Measurements from ENCODE around the gene EDN3.

Gene EDN3

GRCh38 chr20:59374261-59374660, 73.8 kb downstream of the EDN3 start:
- FAIRE-seq (no peak), DNase-seq (ENCODE audit: insufficient read length, low spot score) (no peak)
- no peak for TF ChIP-seq SPI1 (IDR thresholded peaks at IDR 0.05; ENCODE audit: low read depth, low read length)
- TF ChIP-seq TAF1 (IDR thresholded peaks at IDR 0.05; ENCODE audit: low read depth, low read length): no peak
- TF ChIP-seq POLR2AphosphoS5 (IDR thresholded peaks at IDR 0.05; ENCODE audit: low read depth, low read length): no peak
- TF ChIP-seq POLR2A (IDR thresholded peaks at IDR 0.05; ENCODE audit: low read depth, low read length): no peak
- no peak for TF ChIP-seq POU2F2 (IDR thresholded peaks at IDR 0.05; ENCODE audit: low read depth, low read length)
- no peak for TF ChIP-seq PAX5 (IDR thresholded peaks at IDR 0.05; ENCODE audit: insufficient read depth, low read length, severe bottlenecking)

GRCh38 chr20:59375541-59375940, 75.1 kb downstream of the EDN3 start:
- no peak for TF ChIP-seq POU2F2 (IDR thresholded peaks at IDR 0.05; ENCODE audit: low read depth, low read length)
- no peak for TF ChIP-seq POLR2AphosphoS5 (IDR thresholded peaks at IDR 0.05; ENCODE audit: low read depth, low read length)
- no peak for FAIRE-seq
- DNase-seq (ENCODE audit: insufficient read length, low spot score): no peak

Measured in GM12891 (cell line).